CD4-positive, alpha-beta T cell treated with Interleukin-6 for 4 hours (primary cell): ENCODE data around the gene PPM1G.
"Not testable (repeated sequence)": the region's sequence is repeated elsewhere in the genome, so short reads cannot be mapped to it uniquely, and the experiment has no call there.

Experiments
- DNase-seq: peaks from one replicate; pipeline ENCODE4 v3.0.0-alpha.2; 2020; ENCODE audit warnings: mixed read lengths

The PPM1G gene

GRCh38 chr2:27409321-27410073, at the start of gene PPM1G:
PPM1G (minus strand) TSS chr2:27409591; CDS start chr2:27409422, 169 bp downstream.
- peak; percentile 98 for DNase-seq

- no peak for DNase-seq
These were observed 44.6 kb upstream of the PPM1G start for GRCh38 chr2:27453968-27454367.

GRCh38 chr2:27451095-27451494, 41.7 kb upstream of the PPM1G start:
- DNase-seq: no peak

- no peak for DNase-seq
These were observed 39.0 kb upstream of the PPM1G start for GRCh38 chr2:27448381-27448780.

GRCh38 chr2:27446057-27446456, 36.7 kb upstream of the PPM1G start:
- DNase-seq: peak; percentile 11

GRCh38 chr2:27445615-27446014, 36.2 kb upstream of the PPM1G start:
- DNase-seq: no peak

GRCh38 chr2:27445155-27445554, 35.8 kb upstream of the PPM1G start:
- no peak for DNase-seq

- no peak for DNase-seq
These were observed 33.5 kb upstream of the PPM1G start for GRCh38 chr2:27442920-27443282.

GRCh38 chr2:27441958-27442919, 32.8 kb upstream of the PPM1G start, which contains the start of gene KRTCAP3:
KRTCAP3 (plus strand) TSS chr2:27442381; CDS start chr2:27442413, 32 bp downstream.
- peak; percentile 73 for DNase-seq

- no peak for DNase-seq
These were observed 32.0 kb upstream of the PPM1G start for GRCh38 chr2:27441226-27441926.

GRCh38 chr2:27435628-27436027, 26.2 kb upstream of the PPM1G start:
- no peak for DNase-seq

GRCh38 chr2:27431395-27431794, 22.0 kb upstream of the PPM1G start:
- DNase-seq: peak; percentile 44

- DNase-seq: peak; percentile 81
These were observed 19.7 kb upstream of the PPM1G start for GRCh38 chr2:27428978-27429541.

- peak; percentile 95 for DNase-seq
These were observed 19.0 kb upstream of the PPM1G start, which contains the start of gene NRBP1 for GRCh38 chr2:27428213-27428977. NRBP1 (plus strand) TSS chr2:27428631; CDS start chr2:27433274, 4,643 bp downstream.

GRCh38 chr2:27427863-27428212, 18.4 kb upstream of the PPM1G start:
- no peak for DNase-seq

- DNase-seq: not testable (repeated sequence)
These were observed 15.6 kb upstream of the PPM1G start for GRCh38 chr2:27425039-27425438.

- no peak for DNase-seq
These were observed 13.6 kb upstream of the PPM1G start for GRCh38 chr2:27422958-27423357.

- no peak for DNase-seq
These were observed 12.4 kb upstream of the PPM1G start for GRCh38 chr2:27421660-27422250.

GRCh38 chr2:27420996-27421395, 11.6 kb upstream of the PPM1G start:
- no peak for DNase-seq

GRCh38 chr2:27416151-27416550, 6.8 kb upstream of the PPM1G start:
- no peak for DNase-seq

- DNase-seq: no peak
These were observed 3.2 kb upstream of the PPM1G start for GRCh38 chr2:27412419-27413152.
